PC-9 (cell line): Measurements from ENCODE around the gene LRMDA.

Experiments
- EZH2 ChIP-seq: fragments of 200-600 bp; sonication (generic); IDR thresholded peaks from 2 replicates; pipeline ENCODE4 v1.8.0; 2017; ENCODE audit warnings: antibody characterized with exemption, low read depth
- TF ChIP-seq, protein P1 (sequence below): fragments of 200-600 bp; sonication (generic); conservative IDR thresholded peaks from 2 replicates; pipeline ENCODE4 v1.6.1; 2017; ENCODE audit warnings: mixed run types, antibody characterized with exemption, mild to moderate bottlenecking, moderate library complexity

DNA sequence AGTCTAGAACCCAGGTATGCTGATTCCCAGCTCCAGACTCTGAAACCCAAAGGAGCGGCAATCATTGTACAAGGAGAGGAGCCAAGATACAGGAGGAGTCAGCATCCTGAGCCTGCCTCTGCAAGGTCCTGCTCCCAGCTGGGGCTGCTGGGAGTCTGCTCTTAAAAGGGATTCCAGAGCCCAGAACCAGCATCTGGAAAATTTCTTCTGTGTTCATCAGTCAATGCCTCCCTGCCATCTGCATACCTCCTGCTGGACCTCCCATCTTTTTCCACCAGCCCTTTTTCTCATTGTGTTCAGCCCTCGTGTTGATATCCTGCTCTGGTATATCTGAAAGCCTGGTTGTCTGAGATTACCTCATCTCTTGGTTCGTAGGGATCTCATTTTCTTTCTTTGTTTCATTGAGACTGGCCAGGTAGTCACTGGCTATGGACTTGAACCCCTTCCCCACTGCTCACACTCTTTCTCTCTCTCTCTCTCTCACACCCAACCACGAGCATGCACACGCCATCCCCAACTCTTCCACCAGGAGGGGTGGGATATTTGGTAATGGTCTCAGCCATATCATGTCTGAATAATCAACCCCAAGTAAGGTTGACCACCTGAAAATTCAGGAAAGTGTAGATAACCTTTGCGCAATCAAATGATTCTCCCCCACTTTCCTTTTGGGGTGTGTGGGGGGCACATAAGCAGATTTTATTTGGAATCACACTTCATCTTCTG, 608.8 kb downstream of the LRMDA start:
- TF ChIP-seq, protein P1, sequence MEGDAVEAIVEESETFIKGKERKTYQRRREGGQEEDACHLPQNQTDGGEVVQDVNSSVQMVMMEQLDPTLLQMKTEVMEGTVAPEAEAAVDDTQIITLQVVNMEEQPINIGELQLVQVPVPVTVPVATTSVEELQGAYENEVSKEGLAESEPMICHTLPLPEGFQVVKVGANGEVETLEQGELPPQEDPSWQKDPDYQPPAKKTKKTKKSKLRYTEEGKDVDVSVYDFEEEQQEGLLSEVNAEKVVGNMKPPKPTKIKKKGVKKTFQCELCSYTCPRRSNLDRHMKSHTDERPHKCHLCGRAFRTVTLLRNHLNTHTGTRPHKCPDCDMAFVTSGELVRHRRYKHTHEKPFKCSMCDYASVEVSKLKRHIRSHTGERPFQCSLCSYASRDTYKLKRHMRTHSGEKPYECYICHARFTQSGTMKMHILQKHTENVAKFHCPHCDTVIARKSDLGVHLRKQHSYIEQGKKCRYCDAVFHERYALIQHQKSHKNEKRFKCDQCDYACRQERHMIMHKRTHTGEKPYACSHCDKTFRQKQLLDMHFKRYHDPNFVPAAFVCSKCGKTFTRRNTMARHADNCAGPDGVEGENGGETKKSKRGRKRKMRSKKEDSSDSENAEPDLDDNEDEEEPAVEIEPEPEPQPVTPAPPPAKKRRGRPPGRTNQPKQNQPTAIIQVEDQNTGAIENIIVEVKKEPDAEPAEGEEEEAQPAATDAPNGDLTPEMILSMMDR, result no peak
- TF ChIP-seq EZH2, result no peak
